Colonic mucosa (tissue), 4 donors: ENCODE results near the gene FAM76A. TPM values are rescaled to one million over a fixed set of nuclear protein-coding genes. Genes with fewer than 3 reads are reported as not detected.

ENCODE experiments used
- DNase-seq: peaks from one replicate; pipeline ENCODE4 v3.0.0-alpha.2; 2020
- H3K27ac ChIP-seq: fragments of 200-600 bp; one replicate; pipeline ENCODE4 v1.8.0; 2021
- H3K27me3 ChIP-seq: fragments of 200-600 bp; one replicate; pipeline ENCODE4 v1.8.0; 2021
- H3K36me3 ChIP-seq: fragments of 200-600 bp; one replicate; pipeline ENCODE4 v1.8.0; 2021
- H3K4me1 ChIP-seq: fragments of 200-600 bp; one replicate; pipeline ENCODE4 v1.8.0; 2021; ENCODE audit warnings: mild to moderate bottlenecking
- H3K4me3 ChIP-seq: fragments of 200-600 bp; one replicate; pipeline ENCODE4 v1.8.0; 2021
- H3K9ac ChIP-seq, 2 donors: one replicate each; pipeline ENCODE4 v1.7.0; 2013; ENCODE audit warnings: control low read depth in 2 of 2, low read depth in 2 of 2, low read length in 2 of 2
- H3K9me3 ChIP-seq: fragments of 200-600 bp; one replicate; pipeline ENCODE4 v1.8.0; 2021
- intact Hi-C: fragments of 100-400 bp; cut with DNase I; formaldehyde crosslinking; loops from one replicate; pipeline ENCODE4 v1.14.1; 2022
- total RNA-seq, 2 donors: library from RNA; stranded (reverse); fragmentation: NEBNext Ultra II Directional in 1 of 2; extraction: Animal tissue kit (Norgen Biotek cat#: 25700) in 1 of 2; gene quantifications; one replicate each; pipeline ENCODE4 v1.2.1, GENCODE V29; 2021
- TF ChIP-seq, protein P1 (sequence below): fragments of 200-600 bp; IDR thresholded peaks from one replicate; pipeline ENCODE4 v1.8.0; 2022; ENCODE audit warnings: antibody characterized with exemption, mild to moderate bottlenecking
- donor health status: healthy.
- donor health status: DM: no; HTN: no; CAD: no.
- donor health status: DM: no; HTN: no; CAD: no.

The FAM76A gene
- total RNA-seq, 2 donors from 2014 or later, result 10.5 to 11.3 TPM

DNA sequence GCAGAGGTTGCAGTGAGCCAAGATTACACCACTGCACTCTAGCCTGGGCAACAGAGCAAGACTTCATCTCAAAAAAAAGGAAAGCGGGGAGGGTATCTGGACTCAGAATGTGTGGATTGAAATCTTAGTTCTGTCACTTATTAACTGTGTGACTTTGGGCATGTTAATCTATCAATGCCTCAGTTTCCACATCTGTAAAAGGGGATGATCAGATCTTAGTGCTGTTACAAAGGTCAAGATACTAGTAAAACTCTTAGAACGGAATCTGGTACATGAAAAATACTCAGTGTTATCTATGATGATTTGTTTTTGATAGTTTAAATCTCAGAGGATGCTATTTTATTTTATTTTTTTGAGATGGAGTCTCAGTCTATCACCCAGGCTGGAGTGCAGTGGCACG lies 10.5 kb downstream of the FAM76A start:
- H3K27me3 ChIP-seq, result no peaks in the 10 kb centered on the region
- H3K4me3 ChIP-seq, result no peak overlapping the region
- TF ChIP-seq, protein P1, sequence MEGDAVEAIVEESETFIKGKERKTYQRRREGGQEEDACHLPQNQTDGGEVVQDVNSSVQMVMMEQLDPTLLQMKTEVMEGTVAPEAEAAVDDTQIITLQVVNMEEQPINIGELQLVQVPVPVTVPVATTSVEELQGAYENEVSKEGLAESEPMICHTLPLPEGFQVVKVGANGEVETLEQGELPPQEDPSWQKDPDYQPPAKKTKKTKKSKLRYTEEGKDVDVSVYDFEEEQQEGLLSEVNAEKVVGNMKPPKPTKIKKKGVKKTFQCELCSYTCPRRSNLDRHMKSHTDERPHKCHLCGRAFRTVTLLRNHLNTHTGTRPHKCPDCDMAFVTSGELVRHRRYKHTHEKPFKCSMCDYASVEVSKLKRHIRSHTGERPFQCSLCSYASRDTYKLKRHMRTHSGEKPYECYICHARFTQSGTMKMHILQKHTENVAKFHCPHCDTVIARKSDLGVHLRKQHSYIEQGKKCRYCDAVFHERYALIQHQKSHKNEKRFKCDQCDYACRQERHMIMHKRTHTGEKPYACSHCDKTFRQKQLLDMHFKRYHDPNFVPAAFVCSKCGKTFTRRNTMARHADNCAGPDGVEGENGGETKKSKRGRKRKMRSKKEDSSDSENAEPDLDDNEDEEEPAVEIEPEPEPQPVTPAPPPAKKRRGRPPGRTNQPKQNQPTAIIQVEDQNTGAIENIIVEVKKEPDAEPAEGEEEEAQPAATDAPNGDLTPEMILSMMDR, result no peak
- H3K36me3 ChIP-seq, result peaks cover 3% of the 10 kb centered on the region
- H3K9ac ChIP-seq, result no peak overlapping the region
- no peaks in the 10 kb centered on the region for H3K9me3 ChIP-seq
- intact Hi-C loops, result no loop called here
- no peaks in the 10 kb centered on the region for H3K4me1 ChIP-seq
- no peak for DNase-seq
- H3K27ac ChIP-seq, result no peak overlapping the region

DNA sequence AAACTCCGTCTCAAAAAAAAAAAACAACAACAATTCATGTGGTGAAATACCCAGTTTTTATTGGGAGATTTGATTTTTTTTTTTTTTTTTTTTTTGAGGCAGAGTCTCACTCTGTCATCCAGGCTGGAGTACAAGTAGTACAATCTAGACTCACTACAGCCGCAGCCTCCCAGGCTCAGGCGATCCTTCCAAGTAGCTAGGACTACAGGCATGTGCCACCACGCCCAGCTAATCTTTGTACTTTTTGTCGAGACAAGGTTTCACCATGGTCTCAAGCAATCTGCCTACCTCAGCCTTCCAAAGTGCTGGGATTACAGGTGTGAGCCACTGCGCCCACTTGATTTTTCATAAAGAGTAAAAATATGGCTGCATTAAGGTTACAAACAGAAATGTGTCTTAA lies 15.4 kb downstream of the FAM76A start:
- H3K4me3 ChIP-seq, result no peak overlapping the region
- no peak overlapping the region for H3K27ac ChIP-seq
- intact Hi-C loops, result no loop called here
- TF ChIP-seq, protein P1, result no peak
- no peaks in the 10 kb centered on the region for H3K4me1 ChIP-seq
- H3K9ac ChIP-seq, result no peak overlapping the region
- DNase-seq, result no peak
- no peaks in the 10 kb centered on the region for H3K9me3 ChIP-seq
- H3K27me3 ChIP-seq, result no peaks in the 10 kb centered on the region
- no peaks in the 10 kb centered on the region for H3K36me3 ChIP-seq

DNA sequence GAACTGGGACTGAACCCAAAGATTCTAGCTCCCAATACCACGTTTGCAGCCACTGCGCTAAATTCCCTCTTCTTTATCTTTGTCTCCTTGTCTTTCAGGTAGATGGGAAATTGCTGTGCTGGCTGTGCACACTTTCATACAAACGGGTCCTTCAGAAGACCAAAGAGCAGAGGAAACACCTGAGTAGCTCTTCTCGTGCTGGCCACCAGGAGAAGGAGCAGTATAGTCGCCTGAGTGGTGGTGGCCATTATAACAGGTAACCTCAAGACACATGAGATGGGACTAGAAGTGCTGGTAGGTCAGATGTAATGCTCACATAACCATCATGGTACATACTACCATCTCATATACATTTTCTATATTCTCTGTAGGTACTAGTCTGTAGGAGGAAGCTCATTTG lies 18.8 kb downstream of the FAM76A start:
- intact Hi-C loops, result no loop called here
- TF ChIP-seq, protein P1, result no peak

DNA sequence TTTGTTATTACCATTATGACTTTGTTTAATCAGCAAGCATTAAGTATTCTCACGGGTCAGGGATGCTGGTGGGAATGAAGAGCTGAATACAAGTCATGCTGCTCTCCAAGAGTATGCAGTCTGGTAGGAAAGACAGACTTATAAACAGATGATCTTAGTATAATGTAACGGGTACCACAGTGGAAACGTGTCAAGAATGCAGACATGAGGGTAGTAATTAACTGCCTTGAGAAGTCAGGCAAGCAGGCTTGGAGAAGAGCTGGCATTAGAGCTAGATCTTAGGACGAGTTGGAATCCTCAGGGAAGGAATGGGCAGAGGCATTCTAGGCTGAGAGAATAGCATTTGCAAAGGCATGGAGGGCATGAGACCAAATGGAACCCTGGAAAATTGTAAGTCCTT lies 19.7 kb downstream of the FAM76A start:
- no peak overlapping the region for H3K27ac ChIP-seq
- H3K4me1 ChIP-seq, result no peaks in the 10 kb centered on the region
- H3K27me3 ChIP-seq, result no peaks in the 10 kb centered on the region
- DNase-seq, result no peak
- no peak overlapping the region for H3K4me3 ChIP-seq
- TF ChIP-seq, protein P1, result no peak
- H3K36me3 ChIP-seq, result no peaks in the 10 kb centered on the region
- H3K9ac ChIP-seq, result no peak overlapping the region
- intact Hi-C loops, result no loop called here
- no peaks in the 10 kb centered on the region for H3K9me3 ChIP-seq

More for the DNA sequence above, 18.8 kb downstream of the FAM76A start:
- no peaks in the 10 kb centered on the region for H3K36me3 ChIP-seq
- H3K4me3 ChIP-seq, result no peak overlapping the region
- no peak overlapping the region for H3K9ac ChIP-seq
- no peak overlapping the region for H3K27ac ChIP-seq
- no peaks in the 10 kb centered on the region for H3K9me3 ChIP-seq
- no peaks in the 10 kb centered on the region for H3K4me1 ChIP-seq
- no peak for DNase-seq
- no peaks in the 10 kb centered on the region for H3K27me3 ChIP-seq

DNA sequence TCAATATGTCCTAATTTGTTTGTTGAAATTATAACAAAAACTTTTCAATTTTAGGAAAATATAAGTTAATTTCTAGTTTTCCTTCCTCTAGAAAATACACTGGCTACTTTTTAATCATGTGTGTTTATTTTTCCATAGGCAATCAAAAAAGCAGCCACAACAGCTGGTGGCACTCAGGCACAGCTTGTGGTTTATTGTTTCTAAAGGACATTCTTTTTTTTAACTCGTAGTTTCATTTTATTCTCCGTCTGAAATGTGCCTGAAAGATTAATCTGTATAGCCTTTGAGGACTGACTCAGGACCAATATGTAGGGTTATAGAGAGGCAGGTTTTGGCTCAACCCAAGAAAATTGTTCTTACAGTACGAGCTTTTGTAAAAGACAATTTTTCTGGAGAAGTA lies 26.6 kb downstream of the FAM76A start:
- TF ChIP-seq, protein P1, result no peak
- Histone ChIP-seq H3K27ac (no peak overlapping the region), H3K36me3 (peaks cover 10% of the 10 kb centered on the region), H3K4me1 (no peaks in the 10 kb centered on the region), H3K4me3 (no peak overlapping the region), H3K27me3 (no peaks in the 10 kb centered on the region), H3K9ac (no peak overlapping the region), H3K9me3 (no peaks in the 10 kb centered on the region)
- DNase-seq, result no peak
- intact Hi-C loops, result no loop called here

DNA sequence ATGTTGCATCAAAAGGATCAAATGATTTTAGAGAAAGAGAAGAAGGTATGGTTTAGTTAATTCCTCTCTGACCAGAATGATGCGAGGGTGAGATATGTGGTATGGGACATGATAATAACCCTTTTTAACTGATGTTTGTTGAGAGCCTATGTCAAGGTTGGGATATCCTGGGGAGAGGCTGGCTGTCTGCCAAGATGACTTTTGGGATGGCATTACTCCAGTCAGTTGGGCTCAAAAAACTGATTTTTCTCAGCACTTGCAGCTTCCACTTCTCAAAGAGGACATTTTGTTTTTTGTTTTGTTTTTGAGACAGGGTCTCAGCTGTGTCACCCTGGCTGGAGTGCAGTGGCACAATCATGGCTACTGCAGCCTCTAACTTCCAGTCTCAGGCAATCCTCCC lies 29.5 kb downstream of the FAM76A start:
- H3K4me1 ChIP-seq, result no peaks in the 10 kb centered on the region
- TF ChIP-seq, protein P1, result no peak
- no peak overlapping the region for H3K9ac ChIP-seq
- H3K36me3 ChIP-seq, result peaks cover 10% of the 10 kb centered on the region
- intact Hi-C loops, result no loop called here
- H3K4me3 ChIP-seq, result no peak overlapping the region
- H3K9me3 ChIP-seq, result no peaks in the 10 kb centered on the region
- no peaks in the 10 kb centered on the region for H3K27me3 ChIP-seq
- no peak for DNase-seq
- H3K27ac ChIP-seq, result no peak overlapping the region
